Endometrial microvascular endothelial cells (primary cell): ENCODE results near the gene STYXL1. TPM values are rescaled to one million over a fixed set of nuclear protein-coding genes. Genes with fewer than 3 reads are reported as not detected.
"Not testable (repeated sequence)": the region's sequence is repeated elsewhere in the genome, so short reads cannot be mapped to it uniquely, and the experiment has no call there.

ENCODE experiments used
- in situ Hi-C: cut with HindIII; loops from 2 replicates; pipeline ENCODE4 v1.10.0; 2017; ENCODE audit warnings: low sequenced_read_pairs, low pct_unique_long_range_greater_than_20kb; ENCODE audit errors: inconsistent ontology term
- total RNA-seq: library from RNA; depleted of rRNA; stranded (reverse); fragments of >200 nt; gene quantifications from one replicate; pipeline ENCODE4 v1.2.3, GENCODE V29; 2015; ENCODE audit errors: inconsistent ontology term

Gene STYXL1
- total RNA-seq, 1 donor from 2014 or later, result 51.5 TPM

GRCh38 chr7:76069238-76069638 is 21.4 kb upstream of the STYXL1 start:
- in situ Hi-C loops, result no loop called here

- in situ Hi-C loops, result no loop called here
Measured at GRCh38 chr7:76066716-76067503, 19.1 kb upstream of the STYXL1 start.

- in situ Hi-C loops, result no loop called here
Measured at GRCh38 chr7:76065016-76065612, 17.3 kb upstream of the STYXL1 start.

- in situ Hi-C loops, result no loop called here
Measured at GRCh38 chr7:76064208-76064970, 16.6 kb upstream of the STYXL1 start.

- in situ Hi-C loops, result no loop called here
Measured at GRCh38 chr7:76063525-76063924, 15.7 kb upstream of the STYXL1 start.

GRCh38 chr7:76063114-76063513 is 15.3 kb upstream of the STYXL1 start:
- in situ Hi-C loops, result no loop called here

GRCh38 chr7:76062254-76062653 is 14.5 kb upstream of the STYXL1 start:
- in situ Hi-C loops, result no loop called here

- in situ Hi-C loops, result no loop called here
Measured at GRCh38 chr7:76060842-76061241, 13.0 kb upstream of the STYXL1 start.

GRCh38 chr7:76058745-76059144 is 10.9 kb upstream of the STYXL1 start:
- in situ Hi-C loops, result not testable (repeated sequence)

- in situ Hi-C loops, result no loop called here
Measured at GRCh38 chr7:76057813-76058145, 10.0 kb upstream of the STYXL1 start.

GRCh38 chr7:76057103-76057812 is 9.5 kb upstream of the STYXL1 start:
- in situ Hi-C loops, result no loop called here

GRCh38 chr7:76056241-76056640 is 8.4 kb upstream of the STYXL1 start:
- in situ Hi-C loops, result no loop called here

GRCh38 chr7:76054123-76055120 is 6.6 kb upstream of the STYXL1 start:
- in situ Hi-C loops, result no loop called here

- in situ Hi-C loops, result no loop called here
Measured at GRCh38 chr7:76053461-76053860, 5.7 kb upstream of the STYXL1 start.

GRCh38 chr7:76052681-76053080 is 4.9 kb upstream of the STYXL1 start:
- in situ Hi-C loops, result not testable (repeated sequence)

GRCh38 chr7:76051840-76052239 is 4.0 kb upstream of the STYXL1 start:
- in situ Hi-C loops, result no loop called here

GRCh38 chr7:76050545-76050944 is 2.7 kb upstream of the STYXL1 start:
- in situ Hi-C loops, result no loop called here

- in situ Hi-C loops, result no loop called here
Measured at GRCh38 chr7:76049295-76049694, 1.5 kb upstream of the STYXL1 start.
